ENCODE results near the gene LINC01488.

Gene LINC01488

DNA sequence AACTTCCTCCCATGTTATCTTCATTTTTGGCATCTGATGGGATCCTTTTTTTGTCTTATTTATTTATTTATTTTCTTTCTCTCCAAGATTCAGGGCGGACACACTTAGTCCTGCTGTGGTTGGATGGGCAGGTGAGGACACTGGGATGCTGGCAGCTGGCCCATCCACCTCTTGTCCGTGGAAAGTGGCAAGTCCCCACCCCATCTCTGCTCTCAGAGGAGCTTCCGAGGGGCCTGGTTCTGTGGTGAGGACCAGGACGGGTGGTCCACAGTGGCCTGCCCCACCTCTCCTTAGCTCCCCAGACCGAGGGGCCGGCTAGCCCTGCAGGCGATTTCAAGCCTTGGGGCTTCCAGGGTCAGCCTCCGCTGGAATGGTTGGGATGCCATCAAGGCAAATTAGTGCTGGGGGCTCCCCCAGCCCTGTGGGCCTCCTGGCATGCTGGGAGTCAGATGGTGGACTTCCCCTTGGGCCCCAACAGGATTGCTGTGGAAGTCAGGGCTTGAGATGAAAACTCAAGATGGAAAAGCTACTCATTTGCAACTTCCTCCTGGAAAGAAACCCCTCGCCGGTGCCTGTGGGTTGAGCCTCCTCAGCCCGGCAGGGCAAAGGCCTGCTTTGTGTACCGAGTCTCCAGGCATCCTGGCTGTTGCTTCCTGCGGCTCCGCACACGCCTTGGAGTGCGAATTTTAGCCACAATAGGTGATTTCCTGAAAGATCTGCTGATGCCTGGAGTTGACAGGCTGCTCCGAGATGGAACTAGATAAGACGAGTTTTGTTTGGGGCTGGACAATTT is 31.2 kb upstream of the LINC01488 start:
- Histone ChIP-seq H3K4me2 (ENCODE audit: low read length, poor library complexity, severe bottlenecking) (no peak overlapping the region), H4K91ac (ENCODE audit: low read length) (peak overlapping the region; percentile 95), H3K79me1 (replicated peaks; ENCODE audit: low read length, poor library complexity, severe bottlenecking) (no peaks in the 10 kb centered on the region), H2BK12ac (ENCODE audit: low read length in 2 of 2) (peak overlapping the region; percentile 83 to 94), H3K23ac (ENCODE audit: low read length in 2 of 2) (no peak overlapping the region), H2AFZ (ENCODE audit: low read depth, low read length) (peak overlapping the region; percentile 16), H3K36me3 (ENCODE audit: control insufficient read depth in 1 of 2, insufficient read depth in 2 of 2, low read depth in 1 of 2, low read length in 2 of 2) (no peaks in the 10 kb centered on the region), H2BK5ac (ENCODE audit: low read depth, low read length, poor library complexity, severe bottlenecking) (no peak overlapping the region), H3K27me3 (ENCODE audit: control insufficient read depth in 1 of 2, insufficient read depth in 1 of 2, low read length in 2 of 2) (peaks cover 0 to 4% of the 10 kb centered on the region in 2 experiments), H3K18ac (ENCODE audit: low read depth in 1 of 2, low read length in 2 of 2) (peak overlapping the region; percentile 60 to 69), H3K4me1 (ENCODE audit: control insufficient read depth, insufficient read depth, low read depth, low read length) (peaks cover 20% of the 10 kb centered on the region), H3K14ac (ENCODE audit: low read length in 2 of 2) (peak overlapping the region in 1 of 2 experiments; percentile 49), H2BK15ac (ENCODE audit: low read depth, poor library complexity, severe bottlenecking) (peak overlapping the region; percentile 95), H2BK120ac (ENCODE audit: low read depth, low read length) (peak overlapping the region; percentile 69), H3K27ac (ENCODE audit: low read length, poor library complexity, severe bottlenecking) (no peak overlapping the region), H3K4ac (ENCODE audit: low read depth in 1 of 2, low read length in 2 of 2) (peak overlapping the region; percentile 80 to 89), H3K4me3 (ENCODE audit: insufficient read depth in 1 of 2, low read depth in 1 of 2, low read length in 2 of 2) (no peak overlapping the region), H4K8ac (ENCODE audit: low read length) (peak overlapping the region; percentile 87), H3K9me3 (ENCODE audit: control insufficient read depth, low read length) (peaks cover 3% of the 10 kb centered on the region), H3K9ac (ENCODE audit: low read length) (no peak overlapping the region), H2AK5ac (ENCODE audit: low read length, severe bottlenecking) (no peak overlapping the region)
- DNase-seq = no peak
- WGBS = 66% methylated on average over 18 of the region's 18 CpGs

DNA sequence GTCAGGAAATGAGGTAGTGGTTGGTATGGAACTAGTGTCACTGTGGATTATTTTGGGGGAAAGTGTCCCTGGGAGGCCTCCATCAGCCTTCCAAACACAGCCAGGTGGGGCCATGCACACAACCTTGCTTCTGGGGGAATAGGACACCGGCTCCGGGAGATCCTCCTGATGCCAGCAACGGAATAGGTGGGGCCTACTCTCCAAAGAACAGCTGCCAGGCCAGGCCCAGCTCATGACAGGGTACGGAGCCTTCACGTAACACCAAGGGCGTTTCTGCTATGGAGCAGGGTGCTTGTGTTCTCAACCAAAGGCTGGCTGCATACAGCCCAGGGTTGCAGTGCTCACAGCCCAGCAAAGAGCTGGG is 30.6 kb upstream of the LINC01488 start:
- no peak overlapping the region for H4K8ac ChIP-seq (ENCODE audit: low read length)
- WGBS = 92% methylated on average over 6 of the region's 6 CpGs
- H3K27me3 ChIP-seq (ENCODE audit: control insufficient read depth in 1 of 2, insufficient read depth in 1 of 2, low read length in 2 of 2) = peaks cover 0 to 4% of the 10 kb centered on the region in 2 experiments
- peaks cover 20% of the 10 kb centered on the region for H3K4me1 ChIP-seq (ENCODE audit: control insufficient read depth, insufficient read depth, low read depth, low read length)
- no peak overlapping the region for H2AK5ac ChIP-seq (ENCODE audit: low read length, severe bottlenecking)
- peak overlapping the region; percentile 80 to 89 for H3K4ac ChIP-seq (ENCODE audit: low read depth in 1 of 2, low read length in 2 of 2)
- H3K23ac ChIP-seq (ENCODE audit: low read length in 2 of 2) = no peak overlapping the region
- peak overlapping the region; percentile 69 for H2BK120ac ChIP-seq (ENCODE audit: low read depth, low read length)
- no peak for DNase-seq
- no peak overlapping the region for H3K27ac ChIP-seq (ENCODE audit: low read length, poor library complexity, severe bottlenecking)
- H3K14ac ChIP-seq (ENCODE audit: low read length in 2 of 2) = peak overlapping the region in 1 of 2 experiments; percentile 23
- no peaks in the 10 kb centered on the region for H3K79me1 ChIP-seq (replicated peaks; ENCODE audit: low read length, poor library complexity, severe bottlenecking)
- peak overlapping the region; percentile 83 to 94 for H2BK12ac ChIP-seq (ENCODE audit: low read length in 2 of 2)
- no peak overlapping the region for H3K4me2 ChIP-seq (ENCODE audit: low read length, poor library complexity, severe bottlenecking)
- H3K4me3 ChIP-seq (ENCODE audit: insufficient read depth in 1 of 2, low read depth in 1 of 2, low read length in 2 of 2) = no peak overlapping the region
- H4K91ac ChIP-seq (ENCODE audit: low read length) = no peak overlapping the region
- no peak overlapping the region for H3K9ac ChIP-seq (ENCODE audit: low read length)
- H2BK15ac ChIP-seq (ENCODE audit: low read depth, poor library complexity, severe bottlenecking) = no peak overlapping the region
- H3K18ac ChIP-seq (ENCODE audit: low read depth in 1 of 2, low read length in 2 of 2) = peak overlapping the region; percentile 29 to 69
- no peaks in the 10 kb centered on the region for H3K36me3 ChIP-seq (ENCODE audit: control insufficient read depth in 1 of 2, insufficient read depth in 2 of 2, low read depth in 1 of 2, low read length in 2 of 2)
- no peak overlapping the region for H2BK5ac ChIP-seq (ENCODE audit: low read depth, low read length, poor library complexity, severe bottlenecking)
- H3K9me3 ChIP-seq (ENCODE audit: control insufficient read depth, low read length) = peaks cover 3% of the 10 kb centered on the region
- peak overlapping the region; percentile 16 for H2AFZ ChIP-seq (ENCODE audit: low read depth, low read length)

DNA sequence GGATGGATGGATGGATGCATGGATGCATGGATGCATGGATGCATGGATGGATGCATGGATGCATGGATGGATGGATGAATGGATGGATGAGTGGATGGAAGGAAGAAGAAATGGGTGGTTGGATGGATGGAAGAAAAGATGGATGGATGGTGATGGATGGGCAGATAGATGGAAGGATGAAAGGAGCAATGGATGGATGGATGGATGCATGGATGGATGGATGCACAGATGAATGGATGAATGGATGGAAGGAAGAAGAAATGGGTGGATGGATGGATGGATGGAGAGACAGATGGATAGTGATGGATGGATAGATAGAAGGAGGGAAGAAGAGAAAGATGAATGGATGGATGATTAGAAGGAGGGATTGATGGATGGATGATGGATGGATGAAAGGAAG is 30.2 kb upstream of the LINC01488 start:
- no peak overlapping the region for H3K9ac ChIP-seq (ENCODE audit: low read length)
- no peak overlapping the region for H3K23ac ChIP-seq (ENCODE audit: low read length in 2 of 2)
- no peak overlapping the region for H2BK120ac ChIP-seq (ENCODE audit: low read depth, low read length)
- no peak overlapping the region for H4K91ac ChIP-seq (ENCODE audit: low read length)
- peak overlapping the region in 1 of 2 experiments; percentile 37 for H2BK12ac ChIP-seq (ENCODE audit: low read length in 2 of 2)
- H2BK15ac ChIP-seq (ENCODE audit: low read depth, poor library complexity, severe bottlenecking) = no peak overlapping the region
- H3K4me2 ChIP-seq (ENCODE audit: low read length, poor library complexity, severe bottlenecking) = no peak overlapping the region
- H3K4ac ChIP-seq (ENCODE audit: low read depth in 1 of 2, low read length in 2 of 2) = no peak overlapping the region
- H3K4me1 ChIP-seq (ENCODE audit: control insufficient read depth, insufficient read depth, low read depth, low read length) = peaks cover 20% of the 10 kb centered on the region
- no peaks in the 10 kb centered on the region for H3K36me3 ChIP-seq (ENCODE audit: control insufficient read depth in 1 of 2, insufficient read depth in 2 of 2, low read depth in 1 of 2, low read length in 2 of 2)
- H3K18ac ChIP-seq (ENCODE audit: low read depth in 1 of 2, low read length in 2 of 2) = no peak overlapping the region
- no peaks in the 10 kb centered on the region for H3K79me1 ChIP-seq (replicated peaks; ENCODE audit: low read length, poor library complexity, severe bottlenecking)
- no peak overlapping the region for H2AFZ ChIP-seq (ENCODE audit: low read depth, low read length)
- no peak overlapping the region for H3K4me3 ChIP-seq (ENCODE audit: insufficient read depth in 1 of 2, low read depth in 1 of 2, low read length in 2 of 2)
- DNase-seq = no peak
- no peak overlapping the region for H2AK5ac ChIP-seq (ENCODE audit: low read length, severe bottlenecking)
- H3K27ac ChIP-seq (ENCODE audit: low read length, poor library complexity, severe bottlenecking) = no peak overlapping the region
- no peak overlapping the region for H2BK5ac ChIP-seq (ENCODE audit: low read depth, low read length, poor library complexity, severe bottlenecking)
- H3K9me3 ChIP-seq (ENCODE audit: control insufficient read depth, low read length) = peaks cover 3% of the 10 kb centered on the region
- no peak overlapping the region for H4K8ac ChIP-seq (ENCODE audit: low read length)
- H3K27me3 ChIP-seq (ENCODE audit: control insufficient read depth in 1 of 2, insufficient read depth in 1 of 2, low read length in 2 of 2) = peaks cover 0 to 4% of the 10 kb centered on the region in 2 experiments
- H3K14ac ChIP-seq (ENCODE audit: low read length in 2 of 2) = peak overlapping the region in 1 of 2 experiments; percentile 23

DNA sequence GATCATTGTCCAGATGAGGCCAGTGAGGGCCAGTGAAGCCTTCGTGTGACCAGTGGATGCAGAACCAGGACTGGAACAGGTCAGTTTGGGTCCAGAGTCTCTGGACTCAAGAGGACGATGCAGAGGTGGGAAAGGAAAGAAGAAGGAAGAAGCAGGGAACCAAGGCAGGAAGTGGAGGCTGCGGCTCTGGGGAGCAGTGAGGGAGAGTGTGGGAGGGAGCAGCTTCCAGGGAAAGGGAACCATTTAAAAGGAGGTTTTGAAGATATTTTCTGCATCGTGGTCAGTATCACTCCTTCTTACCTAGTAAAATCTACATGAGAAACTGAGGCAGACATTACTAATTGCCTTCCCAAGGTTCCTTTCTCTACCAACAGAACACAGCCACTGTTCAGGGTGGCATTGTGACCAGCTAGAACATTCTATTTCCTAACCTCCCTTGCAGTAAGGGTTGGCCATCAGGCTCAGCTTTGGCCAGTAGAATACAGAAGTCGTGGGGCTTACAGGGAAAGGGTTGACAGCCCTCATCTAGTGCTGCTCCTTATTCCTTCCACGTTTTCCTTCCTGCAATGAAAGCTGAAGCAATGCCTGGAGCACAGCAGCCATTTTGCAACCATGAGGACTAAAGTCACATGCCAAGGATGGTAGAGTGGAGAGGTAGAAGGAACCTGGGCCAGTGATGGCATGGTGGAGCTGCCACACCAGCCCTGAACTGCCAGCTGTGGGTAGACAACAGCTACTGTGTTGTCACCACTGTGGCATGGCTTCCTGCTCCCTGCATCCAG is 29.1 kb upstream of the LINC01488 start:
- Histone ChIP-seq H3K4me2 (ENCODE audit: low read length, poor library complexity, severe bottlenecking) (no peak overlapping the region), H2BK15ac (ENCODE audit: low read depth, poor library complexity, severe bottlenecking) (no peak overlapping the region), H3K9me3 (ENCODE audit: control insufficient read depth, low read length) (peaks cover 3% of the 10 kb centered on the region), H2AK5ac (ENCODE audit: low read length, severe bottlenecking) (no peak overlapping the region), H3K14ac (ENCODE audit: low read length in 2 of 2) (peak overlapping the region in 1 of 2 experiments; percentile 38), H4K8ac (ENCODE audit: low read length) (no peak overlapping the region), H2BK12ac (ENCODE audit: low read length in 2 of 2) (peak overlapping the region; percentile 63 to 94), H2BK120ac (ENCODE audit: low read depth, low read length) (no peak overlapping the region), H3K23ac (ENCODE audit: low read length in 2 of 2) (no peak overlapping the region), H3K4ac (ENCODE audit: low read depth in 1 of 2, low read length in 2 of 2) (peak overlapping the region in 1 of 2 experiments; percentile 0), H3K9ac (ENCODE audit: low read length) (no peak overlapping the region), H3K79me1 (replicated peaks; ENCODE audit: low read length, poor library complexity, severe bottlenecking) (no peaks in the 10 kb centered on the region), H3K27ac (ENCODE audit: low read length, poor library complexity, severe bottlenecking) (no peak overlapping the region), H3K27me3 (ENCODE audit: control insufficient read depth in 1 of 2, insufficient read depth in 1 of 2, low read length in 2 of 2) (peaks cover 0 to 4% of the 10 kb centered on the region in 2 experiments), H3K18ac (ENCODE audit: low read depth in 1 of 2, low read length in 2 of 2) (peak overlapping the region; percentile 0 to 61), H4K91ac (ENCODE audit: low read length) (peak overlapping the region; percentile 56), H3K36me3 (ENCODE audit: control insufficient read depth in 1 of 2, insufficient read depth in 2 of 2, low read depth in 1 of 2, low read length in 2 of 2) (no peaks in the 10 kb centered on the region), H2BK5ac (ENCODE audit: low read depth, low read length, poor library complexity, severe bottlenecking) (no peak overlapping the region), H2AFZ (ENCODE audit: low read depth, low read length) (no peak overlapping the region), H3K4me1 (ENCODE audit: control insufficient read depth, insufficient read depth, low read depth, low read length) (peaks cover 20% of the 10 kb centered on the region), H3K4me3 (ENCODE audit: insufficient read depth in 1 of 2, low read depth in 1 of 2, low read length in 2 of 2) (no peak overlapping the region)
- DNase-seq = no peak
- WGBS = 92% methylated on average over 6 of the region's 6 CpGs
